HG02943 (cell line): Measurements from ENCODE around the gene NFE2L3.
"Not testable (repeated sequence)": the region's sequence is repeated elsewhere in the genome, so short reads cannot be mapped to it uniquely, and the experiment has no call there.

Source experiments
- ATAC-seq: cut with Tn5 transposase; IDR thresholded peaks from one replicate; pipeline ENCODE4 v1.9.1; 2021; ENCODE audit warnings: mild to moderate bottlenecking, low read depth, moderate library complexity; ENCODE audit not compliant: unreplicated experiment

Gene NFE2L3

DNA sequence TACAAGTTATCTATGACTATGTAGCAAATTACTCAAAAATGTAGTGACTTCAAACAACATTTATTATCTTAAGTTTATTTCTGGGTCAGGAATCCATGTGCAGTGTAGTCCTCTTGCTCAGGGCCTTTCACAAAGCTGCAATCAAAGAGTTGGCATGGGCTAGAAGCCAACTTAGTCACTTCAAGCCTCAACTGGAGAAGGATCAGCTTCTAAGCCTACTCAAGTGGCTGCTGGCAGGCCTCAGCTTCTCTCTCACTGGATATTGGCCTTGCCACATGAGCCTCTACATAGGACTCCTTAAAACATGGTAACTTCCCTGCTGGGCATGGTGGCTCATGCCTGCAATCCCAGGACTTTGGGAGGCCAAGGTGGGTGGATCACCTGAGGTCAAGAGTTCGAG, 5.0 kb upstream of the NFE2L3 start:
- ATAC-seq, result no peak

DNA sequence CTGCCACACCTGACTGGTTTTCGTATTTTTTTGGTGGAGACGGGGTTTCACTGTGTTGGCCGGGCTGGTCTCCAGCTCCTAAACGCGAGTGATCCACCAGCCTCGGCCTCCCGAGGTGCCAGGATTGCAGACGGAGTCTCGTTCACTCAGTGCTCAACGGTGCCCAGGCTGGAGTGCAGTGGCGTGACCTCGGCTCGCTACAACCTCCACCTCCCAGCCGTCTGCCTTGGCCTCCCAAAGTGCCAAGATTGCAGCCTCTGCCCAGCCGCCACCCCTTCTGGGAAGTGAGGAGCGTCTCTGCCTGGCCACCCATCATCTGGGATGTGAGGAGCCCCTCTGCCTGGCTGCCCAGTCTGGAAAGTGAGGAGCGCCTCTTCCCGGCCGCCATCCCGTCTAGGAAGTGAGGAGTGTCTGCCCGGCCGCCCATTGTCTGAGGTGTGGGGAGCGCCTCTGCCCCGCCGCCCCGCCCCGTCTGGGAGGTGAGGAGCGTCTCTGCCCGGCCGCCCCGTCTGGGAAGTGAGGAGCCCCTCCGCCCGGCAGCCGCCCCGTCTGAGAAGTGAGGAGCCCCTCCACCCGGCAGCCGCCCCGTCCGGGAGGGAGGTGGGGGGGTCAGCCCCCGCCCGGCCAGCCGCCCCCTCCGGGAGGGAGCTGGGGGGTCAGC, 4.2 kb upstream of the NFE2L3 start:
- not testable (repeated sequence) for ATAC-seq

DNA sequence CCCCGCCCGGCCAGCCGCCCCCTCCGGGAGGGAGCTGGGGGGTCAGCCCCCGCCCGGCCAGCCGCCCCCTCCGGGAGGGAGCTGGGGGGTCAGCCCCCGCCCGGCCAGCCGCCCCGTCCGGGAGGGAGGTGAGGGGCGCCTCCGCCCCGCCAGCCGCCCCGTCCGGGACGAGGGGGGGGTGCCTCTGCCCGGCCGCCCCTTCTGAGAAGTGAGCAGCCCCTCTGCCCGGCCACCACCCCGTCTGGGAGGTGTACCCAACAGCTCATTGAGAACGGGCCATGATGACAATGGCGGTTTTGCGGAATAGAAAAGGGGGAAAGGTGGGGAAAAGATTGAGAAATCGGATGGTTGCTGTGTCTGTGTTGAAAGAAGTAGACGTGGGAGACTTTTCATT, 3.7 kb upstream of the NFE2L3 start:
- ATAC-seq, result not testable (repeated sequence)

DNA sequence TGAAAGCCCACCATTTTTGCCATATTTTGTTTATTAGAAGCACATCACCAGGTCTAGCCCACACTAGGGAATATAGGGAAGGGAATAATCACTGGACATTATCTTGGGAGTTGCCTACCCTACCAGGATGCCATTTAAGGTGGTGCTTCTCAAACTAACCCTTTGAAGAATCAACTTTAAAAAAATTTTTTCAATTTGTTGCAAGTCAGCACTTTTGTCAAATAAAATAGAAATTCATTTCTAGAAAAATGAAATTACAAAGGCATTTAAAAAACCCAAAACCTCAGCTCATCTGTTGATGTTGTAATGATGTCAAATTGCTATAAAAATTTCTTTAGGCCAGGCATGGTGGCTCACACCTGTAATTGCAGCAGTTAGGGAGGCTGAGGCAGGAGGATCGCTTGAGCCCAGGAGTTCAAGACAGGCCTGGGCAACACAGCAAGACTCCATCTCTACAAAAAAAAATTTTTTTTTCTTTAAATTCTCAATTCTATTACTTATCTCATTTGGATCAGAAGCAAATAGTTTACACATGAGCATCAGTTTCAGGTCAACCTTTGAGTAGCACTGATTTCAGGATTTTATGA, 2.5 kb upstream of the NFE2L3 start:
- ATAC-seq, result no peak

DNA sequence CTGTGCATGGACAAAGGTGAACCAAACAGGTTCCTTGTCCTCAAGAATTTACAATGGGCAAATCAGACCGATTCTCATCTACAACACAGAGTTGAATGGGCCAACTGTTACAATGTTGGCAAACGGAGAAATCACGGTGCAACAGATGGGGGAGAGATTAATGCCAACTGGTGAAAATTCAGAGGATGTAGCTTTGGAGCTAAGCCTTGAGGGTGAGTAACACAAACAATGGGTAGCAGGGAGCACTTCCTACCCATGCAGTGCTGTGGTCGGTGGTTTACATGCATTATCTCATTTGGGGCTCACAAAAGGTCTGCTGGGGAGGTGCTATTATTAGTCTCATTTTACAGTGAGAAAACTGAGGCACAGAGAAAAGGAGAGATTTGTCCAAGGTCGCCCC, 902 bp upstream of the NFE2L3 start:
- ATAC-seq, result no peak

DNA sequence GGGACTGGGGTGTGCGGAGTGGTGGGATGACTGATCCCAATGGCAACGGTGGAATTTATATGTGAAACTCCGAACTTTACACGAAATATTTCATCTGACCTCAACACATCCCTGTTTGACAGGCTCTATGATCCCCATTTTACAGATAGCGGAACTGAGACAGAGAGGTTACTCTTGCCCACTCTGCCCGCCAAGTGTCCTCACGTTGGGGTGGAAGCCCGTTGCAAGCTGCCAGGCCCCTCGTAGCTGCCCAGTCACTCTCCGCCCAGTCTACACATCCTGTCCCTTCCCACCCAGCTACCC, 397 bp upstream of the NFE2L3 start:
- no peak for ATAC-seq

DNA sequence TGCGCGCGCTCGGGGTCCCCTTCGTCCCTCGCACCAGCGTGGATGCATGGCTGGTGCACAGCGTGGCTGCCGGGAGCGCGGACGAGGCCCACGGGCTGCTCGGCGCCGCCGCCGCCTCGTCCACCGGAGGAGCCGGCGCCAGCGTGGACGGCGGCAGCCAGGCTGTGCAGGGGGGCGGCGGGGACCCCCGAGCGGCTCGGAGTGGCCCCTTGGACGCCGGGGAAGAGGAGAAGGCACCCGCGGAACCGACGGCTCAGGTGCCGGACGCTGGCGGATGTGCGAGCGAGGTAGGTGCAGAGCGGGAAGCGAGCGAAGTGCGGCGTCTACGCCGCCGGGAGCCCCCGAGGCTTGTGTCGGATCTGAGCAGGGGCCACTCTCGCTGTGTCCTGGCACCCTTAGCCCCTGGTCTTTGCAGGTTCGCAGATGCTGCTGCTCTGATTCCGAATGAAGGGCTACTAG, 813 bp downstream of the NFE2L3 start:
- ATAC-seq, result peak; percentile 13

DNA sequence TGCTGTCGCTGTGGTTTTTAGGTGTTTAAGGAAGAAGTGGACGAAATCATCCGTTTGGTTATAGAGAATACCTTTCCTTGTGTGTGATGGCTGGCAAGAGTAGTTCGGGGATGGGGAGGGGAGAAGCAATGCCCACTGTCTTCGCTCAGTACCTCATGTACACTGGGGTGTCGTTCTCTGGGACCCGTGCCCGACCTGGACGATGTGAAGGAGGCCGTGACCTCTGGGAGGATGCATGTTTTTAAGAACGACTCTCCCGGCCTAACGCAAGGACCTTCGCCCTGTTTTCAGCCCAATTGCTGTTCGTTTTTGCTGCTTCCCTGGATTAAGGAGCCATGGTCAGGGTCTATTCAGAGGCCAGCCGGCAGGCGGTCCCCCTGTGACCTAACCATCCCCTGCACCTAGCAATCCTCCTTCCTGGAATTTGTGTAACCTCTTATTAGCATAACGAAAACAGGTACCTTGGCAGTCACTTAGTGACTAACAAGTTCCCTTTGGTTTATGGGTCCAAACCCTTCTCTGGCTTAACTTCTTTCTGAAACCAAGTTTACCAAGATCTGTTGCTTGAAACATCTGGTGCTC, 1.3 kb downstream of the NFE2L3 start:
- no peak for ATAC-seq

DNA sequence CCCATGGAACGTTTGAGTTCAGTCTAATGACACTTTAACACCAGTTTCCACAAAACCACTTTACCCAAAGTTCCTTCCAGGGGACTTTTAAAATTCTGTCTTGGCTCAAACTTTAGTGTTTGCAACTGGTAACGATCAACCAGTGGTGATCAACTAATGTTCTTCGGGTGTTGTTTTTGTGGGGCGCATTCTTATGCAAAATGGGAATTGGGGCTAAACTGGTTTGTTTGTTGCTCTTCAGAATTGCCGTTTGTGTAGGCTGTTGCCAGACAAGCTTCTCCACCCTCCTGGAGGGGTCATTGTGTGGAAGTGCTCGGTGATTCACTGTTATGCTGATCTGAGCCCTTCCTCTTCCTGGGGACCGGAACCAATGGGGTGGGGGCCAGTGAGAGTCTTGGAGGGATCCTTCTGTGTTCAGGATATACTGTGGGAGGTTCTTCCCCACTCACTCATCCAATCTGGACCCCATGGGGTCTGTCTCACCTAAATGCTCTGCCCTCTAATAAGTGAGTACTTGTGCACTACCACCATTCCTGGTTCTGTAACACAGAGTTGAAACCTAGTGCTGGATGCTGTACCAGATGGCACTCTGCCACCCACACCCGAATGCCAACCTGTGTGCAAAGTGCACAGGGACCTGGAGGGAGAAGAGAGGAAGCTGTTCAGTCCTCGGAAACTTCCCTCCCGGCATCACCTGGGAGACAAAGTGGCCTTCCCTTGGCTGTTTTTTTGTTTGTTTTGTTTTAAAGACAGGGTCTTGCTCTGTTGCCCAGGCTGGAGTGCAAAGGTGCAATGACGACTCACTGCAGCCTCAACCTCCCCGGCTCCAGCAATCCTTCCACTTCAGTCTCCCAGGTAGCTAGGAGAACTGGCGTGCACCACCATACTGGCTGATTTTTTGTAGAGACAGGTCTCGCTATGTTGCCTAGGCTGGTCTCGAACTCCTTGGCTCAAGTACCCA, 2.1 kb downstream of the NFE2L3 start:
- ATAC-seq, result no peak

DNA sequence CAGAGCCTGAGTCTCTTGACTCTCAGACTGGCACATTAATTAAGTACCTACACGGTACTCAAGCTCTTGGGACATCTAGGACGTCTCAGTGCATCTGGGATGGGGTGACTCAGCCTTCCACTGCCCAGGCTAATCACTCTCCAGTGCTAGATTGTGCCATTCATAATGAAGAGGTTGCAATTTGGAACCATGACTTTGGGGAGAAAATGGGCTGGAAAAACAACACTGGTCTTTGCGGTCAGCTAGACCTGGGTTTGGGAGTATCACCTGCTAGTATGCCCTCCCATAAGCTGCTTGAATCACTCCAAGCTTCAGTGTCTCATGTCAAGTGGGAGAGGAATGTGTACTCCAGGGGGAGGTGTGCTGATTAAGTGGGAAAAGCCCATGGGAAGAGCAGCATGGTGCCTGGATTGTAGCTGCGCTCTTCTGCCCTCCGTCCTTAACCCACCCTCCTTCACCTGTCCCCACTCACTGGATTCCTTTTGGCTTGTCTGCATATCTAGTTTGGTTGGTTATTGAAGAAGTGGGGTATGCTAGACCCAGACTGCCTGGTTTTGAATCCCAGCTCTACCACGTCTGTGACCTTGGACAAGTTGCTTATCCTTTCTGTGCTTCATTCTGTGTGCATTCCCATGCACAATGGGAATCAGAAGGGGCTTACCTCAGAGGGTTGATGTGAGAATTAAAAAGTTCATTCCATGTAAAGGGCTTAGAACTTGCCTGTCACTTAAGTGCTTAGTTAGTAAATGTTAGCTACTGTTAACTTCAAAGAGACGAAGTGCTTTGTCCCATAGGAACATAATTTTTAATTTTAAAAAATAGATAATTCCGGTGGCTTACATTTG, 3.8 kb downstream of the NFE2L3 start:
- ATAC-seq, result no peak

DNA sequence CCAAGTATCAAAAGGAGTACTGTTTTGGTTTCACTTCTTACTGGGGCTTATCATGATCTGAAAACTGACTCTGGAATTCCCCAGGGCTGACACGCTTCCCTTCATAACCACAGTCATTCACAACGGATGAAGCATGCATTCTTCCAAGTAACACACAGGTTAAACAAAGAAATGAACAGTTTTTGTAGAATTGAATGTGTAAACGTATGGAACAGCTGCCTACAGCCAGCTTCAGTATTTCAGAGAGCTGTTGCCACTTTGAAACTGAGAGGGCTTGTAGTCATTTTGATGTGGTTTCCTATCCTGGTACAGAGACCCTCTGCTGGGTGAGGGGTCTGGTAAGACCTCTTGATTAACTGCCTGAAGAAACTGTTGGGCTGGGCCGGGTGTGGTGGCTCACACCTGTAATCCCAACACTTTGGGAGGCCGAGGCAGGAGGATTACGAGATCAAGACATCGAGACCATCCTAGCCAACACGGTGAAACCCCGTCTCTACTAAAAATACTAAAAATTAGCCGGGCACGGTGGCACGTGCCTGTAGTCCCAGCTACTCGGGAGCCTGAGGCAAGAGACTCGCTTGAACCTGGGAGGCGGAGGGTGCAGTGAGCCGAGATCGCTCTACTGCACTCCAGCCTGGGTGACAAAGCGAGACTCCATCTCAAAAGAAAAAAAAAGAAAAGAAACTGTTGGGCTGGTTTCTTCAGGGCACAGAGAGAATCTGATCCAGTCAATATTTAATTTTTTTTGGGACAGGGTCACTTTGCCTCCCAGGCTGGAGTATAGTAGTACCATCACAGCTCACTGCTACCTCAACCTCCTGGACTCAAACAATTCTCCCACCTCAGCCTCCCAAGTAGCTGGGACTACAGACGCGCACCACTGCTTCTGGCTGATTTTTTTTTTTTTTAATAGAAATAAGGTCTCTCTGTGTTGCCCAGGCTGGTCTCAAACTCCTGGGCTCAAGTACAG, 4.7 kb downstream of the NFE2L3 start:
- no peak for ATAC-seq

DNA sequence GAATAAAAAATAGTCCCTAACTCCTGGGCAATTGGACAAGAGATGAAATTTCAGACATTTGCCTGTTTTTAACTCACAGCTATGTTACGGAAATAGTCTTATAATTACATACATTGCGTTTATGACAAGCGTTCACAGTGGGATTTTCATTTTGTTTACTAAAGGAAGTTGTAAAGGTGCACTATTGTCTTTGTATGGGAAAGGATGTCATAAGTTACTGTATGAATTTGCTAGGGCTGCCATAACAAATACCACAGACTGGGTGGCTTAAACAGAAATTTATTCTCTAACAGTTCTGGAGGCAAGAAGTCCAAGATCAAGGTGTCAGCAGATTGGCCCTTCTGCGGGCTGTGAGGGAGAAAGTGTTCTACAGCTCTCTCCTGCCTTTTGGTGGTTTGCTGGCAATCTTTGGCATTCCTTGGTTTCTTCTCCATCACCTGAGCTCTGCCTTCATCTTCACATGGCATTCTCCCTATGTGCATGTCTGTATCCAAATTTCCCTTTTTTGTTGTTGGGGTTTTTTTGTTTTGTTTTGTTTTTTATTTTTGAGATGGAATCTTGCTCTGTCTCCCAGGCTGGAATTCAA, 5.6 kb downstream of the NFE2L3 start:
- no peak for ATAC-seq

DNA sequence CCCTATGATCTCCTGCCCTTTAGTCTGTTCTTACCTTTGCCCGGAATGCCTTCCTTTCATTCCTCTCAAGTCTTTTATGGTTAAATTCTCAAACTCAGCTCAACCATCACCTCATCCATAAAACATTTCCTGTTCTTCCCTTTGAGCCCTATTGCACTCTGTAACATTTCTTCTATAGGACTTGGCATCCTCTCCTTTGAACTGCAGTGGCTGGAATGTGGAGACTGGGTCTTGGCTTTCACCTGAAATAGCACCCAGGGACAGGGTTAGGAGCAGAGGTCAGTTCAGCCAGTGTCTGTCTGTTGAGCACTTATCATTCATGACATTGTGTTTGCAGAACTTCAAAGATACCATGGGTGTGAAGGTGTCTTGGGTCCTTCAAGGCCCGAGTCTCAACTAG, 7.2 kb downstream of the NFE2L3 start:
- no peak for ATAC-seq

DNA sequence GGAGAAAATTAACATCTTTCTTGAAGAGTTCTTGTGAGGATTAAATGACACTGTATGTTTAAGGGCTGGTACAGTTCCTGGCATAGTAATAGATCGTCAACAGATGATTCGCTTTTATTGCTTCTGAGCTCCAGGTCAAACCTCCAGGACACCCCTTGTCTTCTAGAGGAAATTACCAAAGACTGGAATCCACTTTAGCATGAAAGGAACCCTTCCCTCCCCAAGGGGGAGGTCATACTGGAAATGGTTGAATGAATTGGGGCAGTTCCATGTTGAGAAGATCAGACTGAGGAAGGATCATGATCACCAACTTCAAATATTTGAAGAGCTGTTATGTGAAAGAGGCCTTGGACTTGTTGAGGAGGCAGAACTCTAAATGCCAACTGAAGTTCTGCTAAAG, 8.9 kb downstream of the NFE2L3 start:
- ATAC-seq, result no peak

DNA sequence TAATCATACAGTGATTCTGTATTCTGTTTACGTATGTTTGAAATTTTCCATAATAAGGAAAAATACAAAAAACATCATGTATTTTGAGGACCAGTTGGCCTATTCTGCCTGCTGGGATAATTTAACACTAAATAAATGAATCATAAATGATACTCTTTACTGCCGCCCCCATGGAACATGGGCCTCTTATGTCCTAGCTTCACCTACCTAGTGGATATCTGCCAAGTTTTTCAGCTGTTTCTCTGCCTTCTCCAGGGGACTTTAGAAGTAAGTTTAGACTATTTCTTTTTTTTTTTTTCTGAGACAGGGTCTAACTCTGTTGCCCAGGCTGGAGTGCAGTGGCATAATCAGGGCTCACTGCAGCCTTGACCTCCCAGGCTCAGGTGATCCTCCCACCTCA, 10.4 kb downstream of the NFE2L3 start:
- no peak for ATAC-seq

DNA sequence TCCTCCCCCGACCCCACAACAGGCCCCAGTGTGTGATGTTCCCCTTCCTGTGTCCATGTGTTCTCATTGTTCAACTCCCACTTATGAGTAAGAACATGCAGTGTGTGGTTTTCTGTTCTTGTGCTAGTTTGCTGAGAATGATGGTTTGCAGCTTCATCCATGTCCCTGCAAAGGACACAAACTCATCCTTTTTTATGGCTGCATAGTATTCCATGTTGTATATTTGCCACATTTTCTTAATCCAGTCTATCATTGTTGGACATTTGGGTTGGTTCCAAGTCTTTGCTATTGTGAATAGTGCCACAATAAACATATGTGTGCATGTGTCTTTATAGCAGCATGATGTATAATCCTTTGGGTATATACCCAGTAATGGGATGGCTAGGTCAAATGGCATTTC, 11.8 kb downstream of the NFE2L3 start:
- ATAC-seq, result not testable (repeated sequence)

DNA sequence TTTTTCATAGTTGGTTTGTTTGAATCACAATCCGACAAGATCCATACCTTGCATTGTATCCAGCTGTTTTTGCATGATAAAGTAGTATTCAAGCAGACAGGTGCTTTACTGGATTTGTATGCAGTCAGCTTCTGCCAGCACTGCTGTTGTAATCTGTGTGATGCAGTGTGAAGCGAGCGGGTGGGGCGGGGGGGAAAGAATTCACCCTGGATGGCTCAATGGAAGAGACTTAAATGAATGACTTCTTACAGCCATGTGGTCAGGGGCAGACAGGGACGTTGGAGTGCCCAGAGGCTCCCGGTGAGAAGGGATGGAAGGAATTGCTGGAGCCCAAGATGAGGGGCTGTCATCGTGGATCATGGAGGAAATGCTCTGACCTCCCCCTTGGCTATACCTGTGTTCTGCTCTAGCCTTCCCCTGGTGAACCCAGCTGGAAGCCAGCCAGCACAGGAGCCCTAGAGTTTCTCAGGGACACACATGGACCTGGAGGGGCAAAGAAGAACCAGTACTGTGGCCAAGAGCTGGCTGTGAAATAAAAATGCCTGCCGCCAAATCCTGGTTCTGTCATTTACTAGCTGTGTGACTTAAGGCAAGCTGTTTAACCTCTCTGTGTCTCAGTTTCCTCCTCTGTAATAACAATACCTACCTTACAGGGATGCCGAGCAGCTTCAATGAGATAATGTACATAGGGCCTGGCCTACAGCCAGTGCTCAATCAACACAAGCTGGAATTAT, 14.1 kb downstream of the NFE2L3 start:
- no peak for ATAC-seq

DNA sequence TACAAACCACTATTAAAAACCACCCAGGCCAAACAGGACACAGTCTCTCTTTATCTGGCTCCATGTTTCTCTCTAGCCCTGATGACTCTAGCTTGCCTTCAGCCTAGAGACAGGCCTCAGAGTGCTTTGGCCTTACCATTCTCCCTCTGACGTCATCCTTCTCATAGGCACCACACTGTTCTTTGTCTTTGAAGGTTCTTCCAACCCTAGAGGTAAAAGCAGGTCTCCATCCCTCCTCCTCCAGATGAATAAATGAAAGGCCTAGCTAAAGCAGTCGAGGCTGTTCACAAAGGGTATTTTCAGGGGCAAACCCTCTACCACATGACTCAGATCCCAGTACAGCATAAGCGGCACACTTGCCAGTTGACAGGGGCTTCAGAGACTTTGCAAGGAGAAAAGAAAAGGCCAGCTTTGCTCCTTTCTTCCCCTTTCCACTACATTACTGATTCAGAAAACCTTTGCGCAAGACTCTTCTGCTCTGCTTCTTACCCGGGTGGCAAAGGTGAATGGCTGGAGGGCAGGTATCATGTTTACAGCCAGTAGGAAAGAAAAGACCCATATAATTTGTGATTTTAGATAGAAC, 14.8 kb downstream of the NFE2L3 start:
- peak; percentile 6 for ATAC-seq
